K562 (cell line): ENCODE results near the gene KIAA0040. TPM values are rescaled to one million over a fixed set of nuclear protein-coding genes. Genes with fewer than 3 reads are reported as not detected.
A peak's percentile ranks its signal among the peaks of the same experiment; 100 is the strongest.

Source experiments
- ARID2 ChIP-seq: fragments of 450-650 bp; IDR thresholded peaks from 2 replicates; pipeline ENCODE4 v1.6.1; 2017; ENCODE audit warnings: antibody characterized with exemption, mild to moderate bottlenecking
- CBFB ChIP-seq: sonication (generic); formaldehyde crosslinking; IDR thresholded peaks from 2 replicates; pipeline ENCODE4 v1.4.0; 2020; ENCODE audit warnings: mild to moderate bottlenecking, missing genetic modification reagents
- EGR1 ChIP-seq: fragments of 450-650 bp; conservative IDR thresholded peaks from 2 replicates; pipeline ENCODE4 v1.6.1; 2017; ENCODE audit warnings: mild to moderate bottlenecking
- GTF2A2 ChIP-seq: IDR thresholded peaks from 2 replicates; pipeline ENCODE4 v1.6.1; 2016; ENCODE audit warnings: mild to moderate bottlenecking, missing genetic modification characterization, missing compliant biosample characterization
- MIER1 ChIP-seq: fragments of 450-650 bp; IDR thresholded peaks from 2 replicates; pipeline ENCODE4 v1.6.1; 2016; ENCODE audit warnings: antibody characterized with exemption, mild to moderate bottlenecking, low read depth
- NCOR1 ChIP-seq: fragments of 450-650 bp; IDR thresholded peaks from 2 replicates; pipeline ENCODE4 v1.6.1; 2016; ENCODE audit warnings: mild to moderate bottlenecking, moderate library complexity
- NFYB ChIP-seq: IDR thresholded peaks from 2 replicates; pipeline ENCODE4 v1.6.1; 2011; ENCODE audit warnings: mild to moderate bottlenecking, moderate library complexity; ENCODE audit not compliant: insufficient read length; ENCODE audit errors: extremely low read depth
- NR2C2 ChIP-seq, 2 experiments: fragments of 200-800 bp in 1 of 2; sonication (Bioruptor generic) in 1 of 2; sonication (generic) in 1 of 2; formaldehyde crosslinking in 1 of 2; IDR thresholded peaks; 2 replicates each; pipeline versions ENCODE4 v1.6.1 to v1.8.0; 2016 to 2022; ENCODE audit warnings: mild to moderate bottlenecking in 1 of 2, missing compliant biosample characterization in 1 of 2, missing genetic modification characterization in 1 of 2, missing genetic modification reagents in 1 of 2
- PHB2 ChIP-seq: fragments of 450-650 bp; IDR thresholded peaks from 2 replicates; pipeline ENCODE4 v1.6.1; 2017; ENCODE audit warnings: low read depth
- PHF20 ChIP-seq: fragments of 450-650 bp; IDR thresholded peaks from 2 replicates; pipeline ENCODE4 v1.6.1; 2018; ENCODE audit not compliant: partially characterized antibody
- PHF21A ChIP-seq: fragments of 450-650 bp; IDR thresholded peaks from 2 replicates; pipeline ENCODE4 v1.6.1; 2017; ENCODE audit warnings: low read depth, borderline replicate concordance
- SAFB2 ChIP-seq: fragments of 200-400 bp; formaldehyde crosslinking; IDR thresholded peaks from 2 replicates; pipeline ENCODE4 v1.6.1; 2018; ENCODE audit warnings: borderline replicate concordance, low read length, low read depth, moderate library complexity; ENCODE audit not compliant: severe bottlenecking
- SNRNP70 ChIP-seq: fragments of 200-400 bp; formaldehyde crosslinking; optimal IDR thresholded peaks from 2 replicates; pipeline ENCODE3; 2017; ENCODE audit warnings: low read depth, low read length
- SRSF9 ChIP-seq: fragments of 200-400 bp; formaldehyde crosslinking; IDR thresholded peaks from 2 replicates; pipeline ENCODE4 v1.6.1; 2017; ENCODE audit warnings: low read depth, low read length, borderline replicate concordance
- SUPT5H ChIP-seq: fragments of 450-650 bp; IDR thresholded peaks from 2 replicates; pipeline ENCODE4 v1.6.1; 2016
- TCF3 ChIP-seq: sonication (generic); formaldehyde crosslinking; IDR thresholded peaks from 2 replicates; pipeline ENCODE4 v1.4.0; 2020; ENCODE audit warnings: mild to moderate bottlenecking, missing genetic modification reagents
- ZNF124 ChIP-seq: sonication (generic); formaldehyde crosslinking; IDR thresholded peaks from 2 replicates; pipeline ENCODE4 v1.8.1; 2022; ENCODE audit warnings: missing genetic modification reagents
- polyA plus RNA-seq, 8 experiments: library from polyadenylated mRNA; depleted of rRNA in 4 of 8; stranded (reverse) in 5 of 8; unstranded in 3 of 8; fragments of >200 nt; fragmentation: Nextera tagmentation in 2 of 8; fragmentation: Illumina TruSeq in 1 of 8; extraction: Ambion mirVana in 2 of 8; extraction: Trizol in 1 of 8; gene quantifications; 2 replicates each; pipeline versions ENCODE4 v1.2.1 to v1.2.3, GENCODE V29; 2011 to 2014; ENCODE audit warnings: inconsistent platforms in 1 of 8, missing spikeins in 1 of 8
- total RNA-seq, 7 experiments: library from RNA; depleted of rRNA in 6 of 7; stranded (reverse); fragments of >200 nt in 6 of 7; fragmentation: Illumina TruSeq in 2 of 7; extraction: Trizol in 2 of 7; gene quantifications; 2 replicates each; pipeline versions ENCODE4 v1.2.1 to v1.2.3, GENCODE V29; 2011 to 2021; ENCODE audit warnings: low replicate concordance in 1 of 7
- TF ChIP-seq, protein P1 (sequence below): IDR thresholded peaks from 2 replicates; pipeline ENCODE4 v1.6.1; 2016; ENCODE audit warnings: missing genetic modification characterization, missing compliant biosample characterization
- TF ChIP-seq, protein P2 (sequence below): fragments of 250-450 bp; sonication (Bioruptor Pico); IDR thresholded peaks from 2 replicates; pipeline ENCODE4 v1.8.0; 2021; ENCODE audit warnings: moderate library complexity, mild to moderate bottlenecking, inconsistent platforms
- TF ChIP-seq, protein P3 (sequence below), 3 experiments: fragments of 200-800 bp in 1 of 3; sonication (Bioruptor generic) in 1 of 3; sonication (generic) in 1 of 3; formaldehyde crosslinking in 1 of 3; IDR thresholded peaks; 2 replicates each; pipeline versions ENCODE4 v1.6.1 to v1.8.0; 2016 to 2022; ENCODE audit warnings: mild to moderate bottlenecking in 2 of 3, missing compliant biosample characterization in 2 of 3, missing genetic modification characterization in 2 of 3, missing genetic modification reagents in 1 of 3
- TF ChIP-seq, protein P4 (sequence below): fragments of 450-650 bp; IDR thresholded peaks from 2 replicates; pipeline ENCODE4 v1.6.1; 2018; ENCODE audit warnings: mild to moderate bottlenecking, low read depth; ENCODE audit not compliant: partially characterized antibody

The KIAA0040 gene
- total and polyA plus RNA-seq, 9 of the 15 experiments (the other 6 are each of a cell fraction or from before 2014, with no cell fraction given), result 3.4 to 13.6 (median 7.1) TPM

DNA sequence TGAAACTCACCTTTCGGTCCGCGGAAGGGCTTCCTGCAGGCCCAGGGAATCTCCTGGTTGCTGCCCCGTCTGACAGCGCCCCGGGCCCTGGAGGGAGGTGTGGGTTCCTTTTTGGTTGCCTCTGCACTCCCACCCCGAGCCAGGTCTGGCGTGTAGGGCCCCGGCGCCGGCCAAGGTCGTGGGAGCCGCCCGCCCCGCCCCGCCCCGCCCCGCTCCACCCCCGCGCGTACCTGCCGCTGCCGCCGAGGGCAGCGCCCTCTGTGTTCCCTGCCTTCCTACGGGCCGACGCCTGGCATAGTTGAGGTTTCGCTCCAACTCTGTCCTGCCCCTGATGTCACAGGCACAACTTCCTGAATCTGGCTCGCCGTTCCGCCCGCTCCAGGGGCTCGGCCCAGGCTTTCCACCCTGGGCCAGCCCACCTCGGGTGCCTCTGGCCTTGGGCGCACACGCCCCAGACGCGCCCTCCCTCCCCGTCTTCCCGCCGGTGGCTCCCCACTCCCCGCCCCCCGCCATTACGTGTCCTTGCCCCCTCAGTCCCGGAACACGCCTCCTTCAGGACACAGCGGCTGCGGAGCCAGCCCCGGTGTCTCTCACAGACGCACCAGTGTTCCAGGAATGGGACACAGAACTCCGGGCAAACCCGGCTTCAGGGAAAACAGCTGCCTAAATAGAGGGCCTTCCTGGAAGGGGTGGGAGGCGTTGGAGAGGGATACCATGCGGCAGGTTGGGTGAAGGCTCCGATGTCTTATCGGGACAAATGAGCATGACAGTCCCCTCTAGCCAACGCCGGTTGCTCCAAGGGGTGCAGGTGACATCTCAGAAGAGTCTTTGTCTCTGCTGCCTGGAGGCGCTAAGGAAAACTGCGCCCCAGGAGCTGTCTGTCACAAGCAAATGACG is at the start of gene KIAA0040 (continued):
- TF ChIP-seq, protein P1, sequence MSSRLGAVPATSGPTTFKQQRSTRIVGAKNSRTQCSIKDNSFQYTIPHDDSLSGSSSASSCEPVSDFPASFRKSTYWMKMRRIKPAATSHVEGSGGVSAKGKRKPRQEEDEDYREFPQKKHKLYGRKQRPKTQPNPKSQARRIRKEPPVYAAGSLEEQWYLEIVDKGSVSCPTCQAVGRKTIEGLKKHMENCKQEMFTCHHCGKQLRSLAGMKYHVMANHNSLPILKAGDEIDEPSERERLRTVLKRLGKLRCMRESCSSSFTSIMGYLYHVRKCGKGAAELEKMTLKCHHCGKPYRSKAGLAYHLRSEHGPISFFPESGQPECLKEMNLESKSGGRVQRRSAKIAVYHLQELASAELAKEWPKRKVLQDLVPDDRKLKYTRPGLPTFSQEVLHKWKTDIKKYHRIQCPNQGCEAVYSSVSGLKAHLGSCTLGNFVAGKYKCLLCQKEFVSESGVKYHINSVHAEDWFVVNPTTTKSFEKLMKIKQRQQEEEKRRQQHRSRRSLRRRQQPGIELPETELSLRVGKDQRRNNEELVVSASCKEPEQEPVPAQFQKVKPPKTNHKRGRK, result no peak
- TF ChIP-seq ZNF124 (CRISPR knock-in tag), result no peak
- peak; percentile 74 for TF ChIP-seq EGR1
- TF ChIP-seq MIER1, result no peak
- TF ChIP-seq NFYB, result no peak
- TF ChIP-seq, protein P2, sequence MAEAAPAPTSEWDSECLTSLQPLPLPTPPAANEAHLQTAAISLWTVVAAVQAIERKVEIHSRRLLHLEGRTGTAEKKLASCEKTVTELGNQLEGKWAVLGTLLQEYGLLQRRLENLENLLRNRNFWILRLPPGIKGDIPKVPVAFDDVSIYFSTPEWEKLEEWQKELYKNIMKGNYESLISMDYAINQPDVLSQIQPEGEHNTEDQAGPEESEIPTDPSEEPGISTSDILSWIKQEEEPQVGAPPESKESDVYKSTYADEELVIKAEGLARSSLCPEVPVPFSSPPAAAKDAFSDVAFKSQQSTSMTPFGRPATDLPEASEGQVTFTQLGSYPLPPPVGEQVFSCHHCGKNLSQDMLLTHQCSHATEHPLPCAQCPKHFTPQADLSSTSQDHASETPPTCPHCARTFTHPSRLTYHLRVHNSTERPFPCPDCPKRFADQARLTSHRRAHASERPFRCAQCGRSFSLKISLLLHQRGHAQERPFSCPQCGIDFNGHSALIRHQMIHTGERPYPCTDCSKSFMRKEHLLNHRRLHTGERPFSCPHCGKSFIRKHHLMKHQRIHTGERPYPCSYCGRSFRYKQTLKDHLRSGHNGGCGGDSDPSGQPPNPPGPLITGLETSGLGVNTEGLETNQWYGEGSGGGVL (CRISPR knock-in tag), result no peak
- no peak for TF ChIP-seq PHB2
- no peak for TF ChIP-seq SRSF9
- TF ChIP-seq CBFB (CRISPR knock-in tag), result no peak
- TF ChIP-seq GTF2A2 (tag), result no peak
- TF ChIP-seq NR2C2 (CRISPR knock-in tag; IDR thresholded peaks at IDR 0.05), result no peak
- TF ChIP-seq NR2C2 (tag; IDR thresholded peaks at IDR 0.05), result peak; percentile 11; the same call in 1 of the 2 replicates
- TF ChIP-seq PHF20, result peak; percentile 23
- no peak for TF ChIP-seq SAFB2
- no peak for TF ChIP-seq PHF21A
- TF ChIP-seq SUPT5H, result peak; percentile 15; the same call in 1 of the 2 replicates
- peak; percentile 55; the same call in 1 of the 2 replicates for TF ChIP-seq NCOR1
- no peak; the same call in 1 of the 2 replicates for TF ChIP-seq TCF3
- no peak for TF ChIP-seq SNRNP70
- TF ChIP-seq, protein P3, sequence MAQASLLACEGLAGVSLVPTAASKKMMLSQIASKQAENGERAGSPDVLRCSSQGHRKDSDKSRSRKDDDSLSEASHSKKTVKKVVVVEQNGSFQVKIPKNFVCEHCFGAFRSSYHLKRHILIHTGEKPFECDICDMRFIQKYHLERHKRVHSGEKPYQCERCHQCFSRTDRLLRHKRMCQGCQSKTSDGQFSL (CRISPR knock-in tag; IDR thresholded peaks at IDR 0.05), result 0 out of 2 replicates have a peak, but pooled peaks have one; percentile 22
- TF ChIP-seq, protein P3 (tag; IDR thresholded peaks at IDR 0.05), result no peak
- TF ChIP-seq, protein P4, sequence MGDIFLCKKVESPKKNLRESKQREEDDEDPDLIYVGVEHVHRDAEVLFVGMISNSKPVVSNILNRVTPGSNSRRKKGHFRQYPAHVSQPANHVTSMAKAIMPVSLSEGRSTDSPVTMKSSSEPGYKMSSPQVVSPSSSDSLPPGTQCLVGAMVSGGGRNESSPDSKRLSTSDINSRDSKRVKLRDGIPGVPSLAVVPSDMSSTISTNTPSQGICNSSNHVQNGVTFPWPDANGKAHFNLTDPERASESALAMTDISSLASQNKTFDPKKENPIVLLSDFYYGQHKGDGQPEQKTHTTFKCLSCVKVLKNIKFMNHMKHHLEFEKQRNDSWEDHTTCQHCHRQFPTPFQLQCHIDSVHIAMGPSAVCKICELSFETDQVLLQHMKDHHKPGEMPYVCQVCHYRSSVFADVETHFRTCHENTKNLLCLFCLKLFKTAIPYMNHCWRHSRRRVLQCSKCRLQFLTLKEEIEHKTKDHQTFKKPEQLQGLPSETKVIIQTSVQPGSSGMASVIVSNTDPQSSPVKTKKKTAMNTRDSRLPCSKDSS, result no peak
- no peak for TF ChIP-seq ARID2
